Measurements from ENCODE around the gene TMEM54.

DNA sequence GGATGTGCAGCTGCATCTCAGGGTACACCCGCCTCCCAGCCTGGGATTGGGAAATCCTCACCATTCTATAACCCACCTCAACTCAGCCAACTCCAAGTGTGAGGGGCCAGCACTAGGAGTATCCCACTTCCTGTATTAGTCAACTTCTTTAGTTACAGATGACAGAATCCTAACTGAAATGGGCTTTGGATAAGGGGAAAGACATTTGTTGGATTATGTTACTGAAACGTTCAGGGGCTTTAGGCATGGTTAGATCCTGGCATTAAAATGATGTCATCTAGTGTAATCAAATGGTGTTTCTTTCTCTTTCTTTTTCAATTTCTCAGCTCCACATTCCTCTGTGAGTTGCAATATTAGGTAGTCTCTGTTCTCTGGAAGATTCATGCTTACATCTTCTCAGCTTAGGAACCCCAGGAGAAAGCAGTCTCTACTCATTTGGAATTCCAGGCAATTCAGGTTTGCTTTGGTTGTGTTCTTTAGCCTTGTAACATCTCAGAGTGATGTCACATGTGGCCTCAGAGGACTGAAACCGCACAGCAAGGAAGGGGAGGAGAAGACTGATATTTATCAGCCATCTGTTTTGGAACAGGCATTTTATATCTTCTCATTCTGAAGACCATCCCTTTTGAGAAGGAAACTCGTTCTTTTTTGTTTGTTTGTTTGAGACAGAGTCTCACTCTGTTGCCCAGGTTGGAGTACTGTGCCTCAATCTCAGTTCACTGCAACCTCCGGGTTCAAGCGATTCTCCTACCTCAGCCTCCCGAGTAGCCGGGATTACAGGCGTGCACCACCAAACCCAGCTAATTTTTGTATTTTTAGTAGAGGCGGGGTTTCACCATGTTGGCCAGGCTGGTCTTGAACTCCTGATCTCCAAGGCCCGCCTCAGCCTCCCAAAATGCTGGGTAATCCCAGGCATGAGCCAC, 18.9 kb upstream of the TMEM54 start:
- TF ChIP-seq, protein P1, sequence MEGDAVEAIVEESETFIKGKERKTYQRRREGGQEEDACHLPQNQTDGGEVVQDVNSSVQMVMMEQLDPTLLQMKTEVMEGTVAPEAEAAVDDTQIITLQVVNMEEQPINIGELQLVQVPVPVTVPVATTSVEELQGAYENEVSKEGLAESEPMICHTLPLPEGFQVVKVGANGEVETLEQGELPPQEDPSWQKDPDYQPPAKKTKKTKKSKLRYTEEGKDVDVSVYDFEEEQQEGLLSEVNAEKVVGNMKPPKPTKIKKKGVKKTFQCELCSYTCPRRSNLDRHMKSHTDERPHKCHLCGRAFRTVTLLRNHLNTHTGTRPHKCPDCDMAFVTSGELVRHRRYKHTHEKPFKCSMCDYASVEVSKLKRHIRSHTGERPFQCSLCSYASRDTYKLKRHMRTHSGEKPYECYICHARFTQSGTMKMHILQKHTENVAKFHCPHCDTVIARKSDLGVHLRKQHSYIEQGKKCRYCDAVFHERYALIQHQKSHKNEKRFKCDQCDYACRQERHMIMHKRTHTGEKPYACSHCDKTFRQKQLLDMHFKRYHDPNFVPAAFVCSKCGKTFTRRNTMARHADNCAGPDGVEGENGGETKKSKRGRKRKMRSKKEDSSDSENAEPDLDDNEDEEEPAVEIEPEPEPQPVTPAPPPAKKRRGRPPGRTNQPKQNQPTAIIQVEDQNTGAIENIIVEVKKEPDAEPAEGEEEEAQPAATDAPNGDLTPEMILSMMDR (IDR thresholded peaks at IDR 0.05; ENCODE audit: insufficient read depth, low read depth, low read length), result no peak
- no peak for TF ChIP-seq EZH2 (IDR thresholded peaks at IDR 0.05; ENCODE audit: insufficient read depth, low read length)
